Endometrial microvascular endothelial cells (primary cell): ENCODE measurements around the gene EFHC1. TPM values are rescaled to one million over a fixed set of nuclear protein-coding genes. Genes with fewer than 3 reads are reported as not detected.

ENCODE experiments used
- in situ Hi-C: cut with HindIII; loops from 2 replicates; pipeline ENCODE4 v1.10.0; 2017; ENCODE audit warnings: low sequenced_read_pairs, low pct_unique_long_range_greater_than_20kb; ENCODE audit errors: inconsistent ontology term
- total RNA-seq: library from RNA; depleted of rRNA; stranded (reverse); fragments of >200 nt; gene quantifications from one replicate; pipeline ENCODE4 v1.2.3, GENCODE V29; 2015; ENCODE audit errors: inconsistent ontology term

The EFHC1 gene
- total RNA-seq, 1 donor from 2014 or later: 24.4 TPM

DNA sequence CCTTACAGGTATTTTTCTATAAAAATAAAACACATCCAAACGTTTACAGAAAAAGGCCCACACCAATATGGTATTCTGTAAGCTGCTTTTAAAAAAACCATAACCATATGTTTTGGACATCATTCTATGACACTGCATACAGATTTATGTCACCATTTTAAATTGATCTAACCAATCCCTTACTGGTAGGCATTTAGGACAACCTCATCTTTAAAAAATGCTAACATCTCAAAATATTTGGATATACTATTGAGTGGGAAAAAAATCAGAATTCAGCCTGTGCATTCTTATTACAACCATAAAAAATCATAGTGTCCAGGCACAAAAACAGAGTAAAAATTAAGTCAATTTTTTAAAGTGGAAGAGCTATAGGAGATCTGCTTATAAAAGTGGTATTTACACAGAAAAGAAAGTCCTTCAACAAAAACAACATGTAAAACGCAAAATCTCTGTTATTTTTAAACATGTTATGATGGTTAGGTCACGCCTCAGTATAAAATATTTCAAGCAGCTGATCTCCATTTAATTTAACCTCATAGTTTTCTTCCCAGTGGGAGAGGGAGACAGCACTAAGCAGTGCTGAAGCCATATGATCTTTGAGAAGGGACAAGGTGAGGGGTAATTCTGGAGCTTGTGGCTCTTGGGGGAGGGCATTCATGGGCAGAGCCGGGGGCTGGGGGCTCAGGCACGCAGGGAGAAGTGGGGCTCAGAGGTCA lies 135.5 kb downstream of the EFHC1 start:
- in situ Hi-C loops: no loop called here

DNA sequence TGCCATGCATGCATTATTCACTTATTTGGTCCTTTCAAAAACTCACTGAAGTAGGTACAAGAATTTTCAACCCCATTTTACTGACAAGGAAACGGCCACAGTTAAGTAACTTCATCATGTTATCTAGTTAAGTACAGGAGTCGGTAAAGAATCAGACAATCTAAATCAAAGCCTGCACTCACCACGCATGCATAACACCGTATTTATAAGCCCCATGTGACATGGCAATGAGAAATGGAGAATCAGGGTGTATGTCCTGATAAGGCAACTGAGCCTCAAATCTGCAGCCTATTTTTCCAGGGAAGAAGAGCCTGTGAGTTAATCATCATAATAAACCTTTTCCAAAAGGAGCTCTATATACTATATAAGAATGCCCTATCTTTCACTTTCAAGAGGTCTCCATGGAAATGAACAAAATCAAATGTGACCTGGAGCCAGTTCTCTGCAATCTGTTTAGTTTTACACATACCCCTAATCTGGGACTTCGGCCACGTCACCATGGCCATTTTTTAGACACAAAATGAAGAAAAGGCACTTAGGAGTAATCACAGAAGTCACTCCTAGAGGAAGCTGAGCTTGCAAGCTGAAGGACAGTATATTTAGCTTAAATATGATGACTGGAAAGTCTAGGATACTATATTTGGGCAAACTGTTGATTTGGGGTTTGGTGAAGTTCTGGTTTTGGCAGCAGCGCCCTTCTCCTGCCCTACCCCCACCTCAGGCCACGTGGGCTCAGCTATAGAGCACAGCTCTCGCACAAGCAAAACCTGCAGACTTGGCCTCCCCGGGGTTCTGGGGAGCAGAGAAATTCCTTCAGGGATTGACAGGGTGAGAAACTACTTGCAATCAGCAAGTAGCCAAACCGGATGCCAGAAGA lies 137.5 kb downstream of the EFHC1 start:
- in situ Hi-C loops: no loop called here

DNA sequence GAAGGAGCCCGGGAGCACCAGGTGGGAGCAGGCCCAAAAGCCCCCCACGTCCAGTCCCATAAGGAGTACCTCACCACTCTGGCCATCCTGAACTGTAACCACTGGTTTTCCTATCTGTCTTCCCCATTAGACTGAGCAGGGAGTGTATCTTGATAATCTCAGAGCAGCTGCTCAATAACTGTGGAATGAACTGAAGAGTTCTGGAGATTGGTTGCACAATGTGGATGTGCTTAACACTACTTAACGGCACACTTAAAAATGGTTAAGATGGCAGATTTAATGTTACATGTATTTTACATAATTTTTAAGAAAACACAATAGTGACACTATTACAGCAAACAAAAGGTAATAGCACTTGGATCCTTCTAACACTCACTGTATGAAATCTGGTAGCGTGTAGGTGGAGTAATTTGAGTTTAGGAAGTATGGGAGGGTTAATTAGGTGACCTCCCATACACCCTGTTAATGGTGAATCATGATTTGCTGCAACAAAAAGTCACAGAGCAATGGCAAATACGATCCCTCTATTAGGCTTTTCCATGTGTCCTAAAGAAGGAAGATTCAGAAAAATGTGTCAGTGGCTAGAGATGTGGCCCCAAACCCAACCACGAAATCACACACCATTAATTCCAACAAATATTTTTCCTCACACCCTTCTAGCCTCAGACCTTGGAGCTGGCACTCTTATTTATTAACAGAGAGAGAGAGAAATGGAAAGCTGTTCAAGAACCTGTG lies 138.3 kb downstream of the EFHC1 start:
- in situ Hi-C loops: no loop called here

DNA sequence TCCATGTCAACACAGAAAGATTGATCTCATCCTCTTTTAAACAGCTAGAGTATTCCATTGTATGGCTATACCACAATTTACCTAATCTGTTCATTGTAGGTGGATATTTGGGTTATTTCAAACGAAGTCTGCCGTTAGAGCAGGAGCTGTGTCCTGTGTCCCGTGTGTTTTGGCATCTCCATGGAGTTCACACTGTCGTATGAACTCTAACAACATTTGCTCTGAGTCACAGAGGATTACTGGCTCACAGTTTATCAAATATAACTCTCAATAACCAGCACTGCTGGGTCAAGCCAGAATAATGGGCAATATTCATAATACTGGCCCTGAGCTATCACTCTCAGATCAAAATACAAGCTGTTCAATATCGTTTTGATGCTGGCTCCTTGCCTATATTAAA lies 140.3 kb downstream of the EFHC1 start:
- in situ Hi-C loops: no loop called here

DNA sequence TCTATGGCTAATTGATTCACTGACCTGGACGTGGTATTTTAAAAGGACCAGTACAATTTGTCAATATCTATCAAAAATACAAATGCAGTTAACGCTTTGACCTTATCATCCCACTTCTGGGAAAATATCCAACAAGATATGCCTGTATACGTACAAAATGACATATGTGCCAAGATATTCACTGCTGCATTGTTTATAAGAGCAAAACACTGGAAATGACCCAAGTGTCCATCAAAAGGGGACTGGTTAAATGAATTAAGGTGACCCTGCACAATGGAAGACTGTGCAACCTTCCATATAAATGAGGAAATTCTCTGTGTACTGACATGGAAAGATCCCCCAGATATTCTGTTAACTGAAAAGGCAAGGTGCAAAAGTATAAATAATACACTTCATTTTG lies 142.8 kb downstream of the EFHC1 start:
- in situ Hi-C loops: no loop called here

DNA sequence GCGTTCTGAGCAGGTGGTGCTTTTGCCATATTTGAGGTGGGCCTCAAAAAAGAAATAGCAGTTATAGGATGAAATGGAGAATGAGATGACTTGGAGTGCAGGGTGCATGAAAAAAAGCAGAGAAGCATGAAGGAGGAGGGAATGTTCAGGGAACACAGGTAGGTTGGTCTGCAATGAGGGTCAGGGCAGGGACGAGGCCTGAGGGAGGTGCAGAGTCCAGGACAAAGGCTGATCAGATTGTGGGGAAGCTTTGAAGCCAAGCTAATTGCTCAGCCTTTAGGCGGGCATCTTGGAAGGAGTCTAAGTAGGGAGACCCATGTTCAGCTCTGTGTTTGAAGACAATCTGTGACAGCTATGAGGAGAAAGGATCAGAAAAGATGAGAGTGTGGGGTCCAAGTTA lies 144.7 kb downstream of the EFHC1 start:
- in situ Hi-C loops: no loop called here

DNA sequence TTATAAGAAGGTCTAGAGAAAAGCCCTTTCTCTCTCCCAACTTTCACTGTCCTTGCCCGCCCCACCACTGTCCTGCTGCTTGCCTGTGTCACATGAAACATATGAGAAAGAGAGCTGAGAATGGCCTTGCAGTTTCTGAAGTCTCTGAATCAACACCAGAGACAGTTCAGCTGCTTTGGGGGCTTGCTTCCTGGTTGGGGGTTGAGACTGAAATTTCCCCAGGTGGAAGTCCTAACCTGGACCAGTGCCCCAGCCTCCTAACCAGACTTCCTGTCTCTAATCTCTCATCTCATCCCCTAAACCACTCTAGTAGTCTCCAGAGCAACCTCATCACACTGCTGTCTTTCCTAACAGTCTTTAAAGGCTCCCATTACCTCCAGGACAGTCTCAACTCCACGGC lies 146.1 kb downstream of the EFHC1 start:
- in situ Hi-C loops: no loop called here

DNA sequence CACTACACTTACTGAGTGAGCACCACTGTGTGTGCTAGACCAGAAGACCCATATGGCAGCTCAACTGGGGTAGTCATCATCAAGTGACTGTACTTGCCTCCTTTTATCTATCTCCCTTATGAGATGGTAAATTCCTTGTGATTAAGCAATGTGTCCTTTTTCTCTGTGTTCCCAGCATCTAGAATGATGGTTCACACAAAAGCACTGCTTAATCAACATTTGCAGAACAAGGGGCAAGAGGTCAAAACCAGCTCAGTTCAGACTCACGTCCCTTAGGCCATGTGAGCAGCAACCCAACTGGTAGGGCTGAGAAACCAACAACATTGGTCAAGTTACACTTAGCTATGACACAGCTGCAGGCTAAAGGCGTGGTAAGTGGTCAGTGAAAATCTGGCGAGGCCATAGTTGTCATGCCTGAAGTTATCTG lies 146.7 kb downstream of the EFHC1 start:
- in situ Hi-C loops: no loop called here

DNA sequence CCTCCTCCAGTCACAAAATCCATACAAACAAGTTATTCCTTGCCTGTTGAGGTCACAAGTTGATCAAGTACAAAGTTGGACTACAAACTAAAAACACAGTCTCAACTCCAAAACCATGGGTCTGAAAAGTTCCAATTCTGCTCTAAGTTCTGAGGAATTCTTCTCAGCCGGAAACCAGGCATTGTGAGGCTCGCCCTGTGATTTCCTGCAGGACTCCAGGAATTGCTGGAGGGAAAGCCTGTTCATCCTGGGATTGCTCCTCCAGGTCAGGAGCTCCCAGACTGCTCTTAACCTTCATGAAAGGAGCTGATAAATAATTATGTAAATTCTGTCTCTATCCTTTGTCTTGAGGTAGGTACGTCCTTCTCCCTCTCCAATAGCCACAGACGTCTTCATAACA lies 148.2 kb downstream of the EFHC1 start:
- in situ Hi-C loops: no loop called here

DNA sequence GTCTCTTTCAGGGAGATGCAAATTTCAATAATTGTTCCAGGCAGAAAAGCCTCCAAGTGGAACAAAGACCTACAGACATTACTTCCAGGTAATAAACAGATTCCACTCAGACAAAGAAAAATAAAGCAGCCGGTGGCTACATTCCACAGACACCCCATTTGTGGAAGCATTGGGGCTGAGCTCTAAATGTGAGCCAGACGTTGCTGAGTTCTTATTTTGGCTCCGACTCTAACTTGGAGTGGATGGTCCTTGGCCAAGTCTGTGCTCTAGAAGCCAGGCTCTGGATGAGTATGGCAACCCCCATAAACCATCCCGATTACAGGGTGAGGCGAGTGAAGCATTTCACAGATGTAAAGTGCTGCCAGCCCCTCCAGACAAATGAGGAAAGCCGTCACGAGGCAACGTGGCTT lies 150.2 kb downstream of the EFHC1 start:
- in situ Hi-C loops: loop anchor here (10.0 kb wide), 1 partner anchor 145 kb away; the partner anchor contains the start of gene EFHC1

DNA sequence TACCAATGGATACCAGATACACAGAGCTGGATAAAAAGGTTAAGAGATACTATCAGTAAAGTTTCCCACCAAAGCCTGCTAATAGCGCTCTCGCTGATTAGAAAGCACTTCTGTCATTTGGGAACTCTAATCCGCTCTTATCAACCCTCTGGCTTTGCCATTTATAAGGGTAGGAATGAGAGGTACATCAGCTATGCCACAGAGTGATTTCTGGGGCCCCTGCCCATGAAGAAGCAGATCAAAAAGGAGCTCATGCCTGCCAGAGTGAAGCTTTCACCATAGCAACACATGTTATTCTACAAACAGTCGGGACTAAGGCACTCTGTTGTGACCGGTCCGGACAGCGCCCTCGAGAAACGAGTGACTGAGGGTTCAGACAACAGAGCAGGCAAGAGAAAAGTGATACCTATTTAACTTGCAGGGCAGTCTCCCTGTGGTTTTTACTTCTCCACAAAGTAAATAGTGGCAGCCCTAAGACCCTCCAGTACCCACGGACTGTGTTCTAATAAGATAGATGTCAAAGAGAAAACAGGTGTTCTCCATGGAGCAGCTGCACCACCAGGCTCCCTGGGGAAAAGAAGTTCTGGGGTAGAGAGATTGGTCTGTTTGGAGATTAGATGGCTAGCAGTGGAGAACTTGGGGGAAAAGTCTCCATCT lies 151.1 kb downstream of the EFHC1 start:
- in situ Hi-C loops: loop anchor here (10.0 kb wide), 1 partner anchor 146 kb away; the partner anchor contains the start of gene EFHC1

DNA sequence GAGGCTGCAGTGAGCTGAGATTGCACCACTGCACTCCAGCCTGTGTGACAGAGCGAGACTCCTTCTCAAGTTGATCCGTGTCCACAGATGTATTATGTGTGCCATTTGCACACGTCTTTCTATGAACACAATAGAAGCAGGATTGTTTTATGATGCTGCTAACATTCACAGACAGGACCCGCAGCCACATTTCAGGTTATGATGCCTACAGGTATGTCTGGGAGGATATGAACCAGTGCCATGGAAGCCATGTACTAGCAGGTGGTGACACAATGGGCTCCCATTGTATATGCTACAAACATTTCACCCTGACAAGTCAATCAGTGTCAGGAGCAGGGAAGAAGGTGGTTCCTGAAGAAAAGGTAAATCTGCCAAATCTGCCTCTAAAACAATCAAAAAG lies 152.4 kb downstream of the EFHC1 start:
- in situ Hi-C loops: loop anchor here (10.0 kb wide), 1 partner anchor 148 kb away; the partner anchor contains the start of gene EFHC1

DNA sequence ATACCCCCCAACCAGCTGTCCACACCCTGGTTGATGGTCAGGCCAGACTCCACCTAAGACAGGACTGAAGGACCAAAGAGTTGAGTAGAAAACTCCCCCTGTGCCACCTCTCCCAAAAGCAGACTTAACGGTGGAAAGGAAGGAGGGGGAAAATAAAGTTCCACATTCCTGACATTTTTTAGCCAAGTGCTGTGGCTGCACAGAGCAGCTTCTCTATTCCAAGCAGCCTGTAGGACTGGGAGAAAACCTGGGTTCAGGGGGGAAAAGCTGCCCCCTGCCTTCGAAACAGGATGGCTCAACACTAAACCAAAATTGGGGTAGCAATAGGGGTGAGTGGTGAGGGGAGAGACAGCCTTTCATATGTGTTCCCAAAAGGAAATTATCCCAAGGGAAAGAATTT lies 153.2 kb downstream of the EFHC1 start:
- in situ Hi-C loops: loop anchor here (10.0 kb wide), 1 partner anchor 148 kb away; the partner anchor contains the start of gene EFHC1

Other genes with a start within 250 kb of the EFHC1 start
- gene IL17A, start 234.0 kb upstream of the EFHC1 start, total RNA-seq: not detected
- gene IL17F, start 175.8 kb upstream of the EFHC1 start, total RNA-seq: not detected
- 147 TPM for gene MCM3, start 135.6 kb upstream of the EFHC1 start, total RNA-seq
- 19.0 TPM for gene PAQR8, start 58.2 kb upstream of the EFHC1 start, total RNA-seq
- gene TRAM2, start 156.7 kb downstream of the EFHC1 start, total RNA-seq: 107 TPM